Kasumi-1 (cell line): ENCODE data around the gene DACH1.

Source experiments
- DNase-seq, 2 experiments: peaks; one replicate each; lab custom pipeline; 2025; lab: John Stamatoyannopoulos, UW

DACH1 gene

GRCh38 chr13:71489041-71489440 lies 378.0 kb downstream of the DACH1 start:
- DNase-seq = no peak

- no peak for DNase-seq
Measured at GRCh38 chr13:71488201-71488600, 378.8 kb downstream of the DACH1 start.

DNA sequence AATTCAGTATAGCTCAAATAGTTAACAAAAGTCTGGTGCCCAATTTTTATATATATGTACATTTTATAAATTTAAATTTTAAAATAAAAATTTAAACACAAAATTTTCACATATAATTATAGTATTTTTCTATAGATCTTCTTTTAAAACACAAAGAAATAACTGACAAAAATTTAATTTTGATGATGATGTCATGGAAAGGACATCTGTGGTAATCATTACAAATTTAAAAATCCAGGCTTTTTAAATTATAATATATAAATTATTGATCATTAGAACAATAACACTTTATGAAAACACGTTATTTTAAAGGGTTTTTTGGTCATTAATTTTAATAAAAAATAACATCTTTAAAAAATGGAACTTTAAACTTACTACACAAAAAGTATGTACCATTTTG lies 381.1 kb downstream of the DACH1 start:
- no peak for DNase-seq

DNA sequence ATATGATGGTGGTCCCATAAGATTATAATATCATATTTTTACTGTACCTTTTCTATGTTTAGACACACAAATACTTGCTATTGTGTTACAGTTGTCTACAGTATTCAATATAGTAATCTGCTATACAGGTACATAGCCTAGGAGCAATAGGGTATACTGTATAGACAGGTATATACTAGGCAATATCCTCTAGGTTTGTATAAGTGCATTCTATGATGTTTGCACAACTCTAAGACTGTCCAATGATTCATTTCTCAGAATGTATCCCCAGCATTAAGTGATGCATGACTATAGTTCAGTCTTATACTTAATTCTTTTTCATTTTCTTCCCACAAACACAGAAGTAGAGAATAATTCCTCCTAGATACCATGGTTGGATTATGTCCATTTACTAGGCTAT lies 383.3 kb downstream of the DACH1 start:
- DNase-seq = no peak

- DNase-seq = no peak
Measured at GRCh38 chr13:71481501-71481900, 385.5 kb downstream of the DACH1 start.

- no peak for DNase-seq
Measured at GRCh38 chr13:71481046-71481445, 386.0 kb downstream of the DACH1 start.

- DNase-seq = peak; percentile 28 to 40
Measured at GRCh38 chr13:71477735-71478134, 389.3 kb downstream of the DACH1 start.

DNA sequence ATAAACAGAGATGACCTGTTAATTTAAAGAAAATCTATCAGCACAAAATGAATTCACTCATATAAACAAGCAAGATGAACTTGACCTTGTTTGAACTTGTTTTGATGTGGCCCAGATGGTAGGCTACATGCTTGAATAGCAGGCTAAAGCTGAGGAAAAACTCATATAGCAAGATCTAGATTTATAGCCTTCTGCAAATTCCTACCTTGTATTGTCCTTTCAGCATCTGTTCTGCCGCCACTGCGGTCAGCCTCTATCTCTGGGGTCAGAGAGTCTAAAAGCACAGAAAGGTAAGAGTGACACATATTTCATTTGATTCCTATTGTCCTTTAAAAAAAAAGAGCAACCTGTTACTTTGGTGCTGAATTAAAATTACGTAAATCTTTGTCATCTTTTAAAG lies 392.1 kb downstream of the DACH1 start:
- no peak for DNase-seq

GRCh38 chr13:71469626-71470025 lies 397.4 kb downstream of the DACH1 start:
- no peak for DNase-seq

DNA sequence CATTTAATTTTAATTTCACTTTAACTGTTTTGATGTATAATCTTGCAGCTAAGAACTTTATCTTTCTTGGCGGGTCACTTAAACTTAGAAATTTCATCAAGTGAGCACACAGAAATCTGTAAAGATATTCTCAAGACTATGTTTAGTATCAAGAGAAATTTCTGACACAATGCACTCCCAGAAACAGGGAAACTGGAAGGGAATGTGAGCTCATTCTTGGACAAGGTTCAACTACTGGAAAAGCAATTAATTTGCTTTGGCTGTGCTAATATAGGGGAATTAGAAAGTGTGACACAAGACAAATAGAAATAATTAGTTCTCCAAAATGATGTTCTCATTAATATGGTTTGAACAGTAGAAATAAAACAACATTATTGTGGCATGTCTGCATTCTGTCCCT lies 402.3 kb downstream of the DACH1 start:
- DNase-seq = no peak

DNA sequence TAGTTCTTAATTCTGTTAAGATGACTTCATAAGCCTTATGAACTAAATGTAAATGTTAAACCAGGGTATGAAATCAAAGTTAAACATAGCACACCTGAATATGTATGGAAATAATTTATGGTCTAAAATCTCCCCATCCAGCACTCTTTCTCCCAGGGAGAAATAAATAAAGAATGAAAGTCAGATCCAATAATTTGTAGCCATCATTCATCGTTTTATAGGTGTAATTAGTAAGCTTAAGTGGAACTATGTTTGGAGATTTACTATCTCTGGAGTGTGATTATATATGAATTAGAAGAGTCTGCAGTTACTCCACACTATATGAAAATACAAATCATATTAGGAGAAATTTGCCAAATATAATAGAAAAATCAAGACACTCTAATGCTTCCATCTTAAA lies 405.1 kb downstream of the DACH1 start:
- no peak for DNase-seq

DNA sequence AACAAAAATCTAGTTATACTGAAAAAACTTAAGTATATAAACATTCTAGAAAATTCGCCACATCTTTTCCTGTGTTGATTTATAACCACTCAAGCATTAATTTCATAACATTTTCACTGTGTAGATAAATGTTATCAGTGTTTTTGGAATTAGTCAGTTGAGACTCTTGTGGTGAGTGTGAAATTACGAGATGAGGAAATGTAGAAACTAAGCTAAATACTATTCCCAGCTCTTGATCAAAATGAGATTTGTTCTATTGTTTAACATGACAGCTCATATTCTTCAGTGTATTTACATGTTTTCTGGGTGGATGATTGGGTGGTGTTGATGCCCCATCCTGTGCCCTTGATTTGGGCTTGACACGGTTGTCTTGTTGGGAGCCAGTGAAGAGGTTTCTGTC lies 406.8 kb downstream of the DACH1 start:
- no peak for DNase-seq

DNA sequence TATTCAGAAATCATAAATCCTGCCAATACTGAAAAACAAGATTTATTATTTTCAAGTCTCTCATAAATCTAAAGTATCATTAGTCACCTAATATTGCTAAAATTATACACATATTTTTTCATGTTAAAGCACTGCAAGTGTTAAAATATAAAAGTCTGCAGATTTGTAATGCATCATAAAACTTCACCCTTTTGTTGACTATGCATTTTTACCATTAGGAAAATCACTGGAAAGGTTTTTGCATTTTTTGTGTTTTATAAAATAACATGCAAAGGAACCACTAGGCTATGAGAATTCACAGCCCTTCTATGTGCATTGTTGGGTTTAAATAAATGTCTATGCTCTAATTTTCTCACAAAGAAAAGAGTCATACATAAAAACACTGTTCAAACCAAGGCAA lies 407.3 kb downstream of the DACH1 start:
- DNase-seq = no peak

DNA sequence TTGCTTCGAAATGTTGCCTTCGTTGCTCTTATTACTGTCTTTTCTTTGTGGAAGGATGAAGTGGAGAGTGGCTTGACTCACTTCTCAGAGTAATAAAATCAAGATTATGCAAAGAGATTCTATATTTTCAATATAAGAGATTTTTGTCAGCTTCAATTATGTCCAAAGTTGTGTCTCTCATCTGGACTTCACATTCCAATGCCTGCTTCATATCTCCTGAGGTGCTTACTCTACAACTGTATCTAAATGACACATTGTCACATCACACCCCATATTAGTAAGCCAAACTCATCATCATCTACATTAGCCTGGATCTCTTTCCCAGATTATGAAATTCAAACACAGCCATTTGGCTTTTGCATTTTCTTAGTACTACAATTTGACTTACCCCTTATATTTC lies 409.4 kb downstream of the DACH1 start:
- no peak for DNase-seq

DNA sequence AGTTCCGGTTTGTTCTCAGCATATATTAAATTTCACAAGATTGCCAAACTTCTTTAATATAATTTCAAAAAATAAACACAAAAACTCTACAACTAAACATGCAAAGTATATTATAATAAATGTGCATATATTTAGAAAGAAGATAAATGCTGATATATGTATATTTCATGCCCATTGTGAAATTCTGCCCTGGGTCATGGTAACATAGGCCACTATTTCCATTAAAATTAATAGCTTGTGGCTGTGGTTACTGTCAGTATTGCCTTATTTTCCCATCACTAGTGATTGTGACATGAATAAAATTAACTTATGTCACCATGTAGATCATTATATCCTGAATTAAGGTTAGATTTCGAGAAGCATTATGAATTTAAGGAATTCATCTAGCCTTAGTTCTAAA lies 410.9 kb downstream of the DACH1 start:
- DNase-seq = no peak

DNA sequence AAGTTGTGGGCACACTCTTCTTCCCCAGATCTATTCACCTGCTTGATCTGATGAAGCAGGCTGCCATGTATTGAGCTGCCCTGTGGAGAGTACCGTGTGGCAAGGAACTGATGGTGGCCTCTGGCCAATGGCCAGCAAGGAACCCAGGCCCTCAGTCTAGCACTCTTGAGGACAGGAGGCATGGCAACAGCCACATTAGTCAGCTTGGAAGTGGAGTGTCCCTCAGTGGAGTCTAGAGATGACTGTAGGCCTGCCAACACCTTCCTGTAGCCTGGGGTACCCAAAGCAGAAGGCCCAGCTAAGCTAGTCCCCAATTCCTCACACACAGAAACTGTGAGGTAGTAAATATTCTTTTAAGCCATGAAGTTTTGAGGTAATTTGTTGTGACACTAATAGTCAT lies 412.5 kb downstream of the DACH1 start:
- no peak for DNase-seq

GRCh38 chr13:71448080-71448630 lies 418.8 kb downstream of the DACH1 start:
- DNase-seq = no peak

DNA sequence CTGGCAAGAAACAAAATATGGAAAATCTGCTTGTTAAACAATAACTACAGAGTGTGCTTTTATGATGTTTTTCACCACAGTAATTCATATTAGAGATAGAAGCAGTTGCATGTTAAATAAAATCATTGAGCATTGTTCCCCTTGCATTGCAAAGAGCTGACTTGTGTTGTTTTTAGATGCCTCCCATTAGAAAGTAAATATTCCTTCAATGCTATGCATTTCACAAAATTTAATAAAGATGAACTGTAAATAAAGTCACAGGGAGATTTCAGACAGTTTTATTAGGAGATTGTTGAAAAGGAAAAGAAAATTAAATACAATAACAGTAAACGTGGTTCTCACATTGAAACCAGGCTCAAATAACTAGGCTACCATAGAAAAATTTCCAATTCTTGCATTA lies 429.3 kb downstream of the DACH1 start:
- no peak for DNase-seq

- DNase-seq = no peak
Measured at GRCh38 chr13:71430681-71431080, 436.3 kb downstream of the DACH1 start.

GRCh38 chr13:71417205-71417604 lies 449.8 kb downstream of the DACH1 start:
- no peak for DNase-seq

- DNase-seq = no peak
Measured at GRCh38 chr13:71412231-71412630, 454.8 kb downstream of the DACH1 start.

DNA sequence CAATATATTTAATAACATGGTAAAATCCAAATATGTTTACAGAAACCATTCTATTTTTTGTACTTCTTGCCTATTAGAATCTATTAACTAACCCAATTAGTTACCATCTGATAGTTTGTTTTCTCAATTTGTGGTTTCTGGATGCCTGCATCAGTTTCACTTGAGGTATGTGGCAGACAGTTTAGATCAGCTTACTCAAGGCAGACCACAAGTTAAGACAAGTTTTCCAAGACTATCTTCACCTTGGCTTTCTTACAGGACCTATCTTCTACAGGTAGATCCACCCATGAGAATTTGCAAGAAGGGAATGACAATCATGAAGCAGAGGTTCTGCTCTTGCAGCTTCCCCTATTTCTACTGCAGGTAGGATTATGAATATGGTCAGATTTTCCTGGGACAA lies 458.6 kb downstream of the DACH1 start:
- DNase-seq = no peak

DNA sequence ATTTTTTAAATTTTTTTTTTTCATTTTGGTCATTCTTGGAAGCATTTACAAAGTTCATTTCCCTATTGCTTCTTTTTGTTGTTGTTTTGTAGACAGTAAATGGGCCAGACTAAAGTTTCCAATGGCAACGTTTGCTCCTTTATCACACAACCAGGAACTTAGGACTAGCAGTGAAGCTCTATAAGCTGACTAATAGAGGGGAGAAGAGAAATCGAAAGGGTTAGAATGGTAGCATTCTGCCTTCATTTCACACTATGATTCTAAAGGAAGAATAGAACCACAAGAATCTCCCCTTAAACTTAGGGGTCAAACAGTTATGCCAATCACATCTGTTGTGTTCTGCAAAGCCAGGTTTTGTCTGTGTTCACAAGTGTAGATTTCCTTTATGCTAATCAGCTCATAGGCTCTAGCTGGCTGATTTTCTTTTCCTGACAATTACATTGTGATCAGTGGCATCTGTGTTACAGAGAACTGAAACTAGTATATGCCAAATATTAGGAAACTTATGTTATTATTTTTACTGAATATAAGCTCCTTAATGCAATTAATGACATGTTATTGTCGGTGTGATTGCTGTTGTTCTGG lies 467.3 kb downstream of the DACH1 start:
- no peak for DNase-seq

DNA sequence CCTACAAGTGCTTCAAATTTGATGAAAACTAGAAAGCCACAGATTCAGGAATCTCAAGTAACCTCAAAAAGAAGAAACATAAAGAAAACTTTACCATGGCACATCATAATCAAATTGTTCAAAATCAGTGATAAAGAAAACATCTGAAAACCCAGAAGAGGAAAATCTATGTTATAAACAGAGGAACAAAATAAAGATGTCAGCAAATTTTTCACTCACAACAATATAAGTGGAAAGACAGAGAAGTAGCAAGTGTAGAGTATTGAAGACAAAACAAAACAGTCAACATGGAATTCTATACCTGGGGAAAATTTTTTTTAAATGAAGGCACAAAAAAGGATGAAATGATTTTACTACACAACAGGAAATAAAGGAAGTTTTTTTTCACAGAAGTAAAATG lies 470.9 kb downstream of the DACH1 start:
- DNase-seq = no peak

DNA sequence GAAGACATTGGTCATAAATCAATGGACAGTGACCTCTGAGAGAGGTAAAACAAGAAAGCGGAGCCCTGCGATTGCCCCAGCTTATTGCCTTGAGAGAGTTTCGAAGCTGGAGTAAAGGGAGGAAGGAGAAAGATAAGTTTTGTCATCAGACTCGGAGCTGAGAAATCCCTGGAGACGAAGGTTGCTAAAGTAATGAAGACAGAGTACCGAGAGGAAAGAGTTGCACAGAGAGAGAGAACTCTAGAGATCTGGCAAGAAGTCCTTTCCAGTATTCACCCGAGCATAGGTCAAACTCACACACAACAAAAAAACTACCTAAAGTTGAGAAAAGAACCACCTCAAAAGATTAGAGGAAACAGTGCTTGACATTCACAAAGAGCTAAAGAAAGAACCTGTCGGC lies 472.0 kb downstream of the DACH1 start:
- no peak for DNase-seq
